Fibroblast of lung (primary cell): ENCODE results near the gene PFKM. TPM values are rescaled to one million over a fixed set of nuclear protein-coding genes. Genes with fewer than 3 reads are reported as not detected.

ENCODE experiments used
- DNase-seq, 2 donors: peaks; one replicate each; pipeline versions ENCODE4 v3.0.0 to v3.0.0-alpha.2; 2010; ENCODE audit warnings: low read depth in 2 of 2
- H2AFZ ChIP-seq: 2 replicates; pipeline ENCODE4 v1.5.1; 2012; ENCODE audit warnings: low read length, control low read depth, inconsistent platforms
- H3K27ac ChIP-seq: 2 replicates; pipeline ENCODE4 v1.5.1; 2011; ENCODE audit warnings: low read length, control low read depth; ENCODE audit not compliant: insufficient read depth
- H3K27me3 ChIP-seq: 2 replicates; pipeline ENCODE4 v1.5.1; 2011; ENCODE audit warnings: mild to moderate bottlenecking, low read length; ENCODE audit not compliant: control insufficient read depth, insufficient read depth
- H3K36me3 ChIP-seq: 2 replicates; pipeline ENCODE4 v1.5.1; 2011; ENCODE audit warnings: low read length; ENCODE audit not compliant: control insufficient read depth, insufficient read depth
- H3K4me1 ChIP-seq: 2 replicates; pipeline ENCODE4 v1.5.1; 2011; ENCODE audit warnings: low read length; ENCODE audit not compliant: control insufficient read depth, insufficient read depth; ENCODE audit errors: extremely low read depth
- H3K4me2 ChIP-seq: 2 replicates; pipeline ENCODE4 v1.5.1; 2011; ENCODE audit warnings: low read length, control low read depth; ENCODE audit not compliant: insufficient read depth; ENCODE audit errors: extremely low read depth
- H3K4me3 ChIP-seq, 4 experiments: fragments of 200-600 bp in 1 of 4; sonication (generic) in 1 of 4; replicated peaks in 1 of 4; 2 replicates each; pipeline ENCODE4 v1.5.1; 2011 to 2016; ENCODE audit warnings: low read length in 4 of 4, low read depth in 3 of 4, mild to moderate bottlenecking in 3 of 4, control low read depth in 2 of 4, inconsistent platforms in 1 of 4, mixed read lengths in 1 of 4; ENCODE audit not compliant: insufficient read depth in 1 of 4; ENCODE audit errors: control extremely low read depth in 1 of 4
- H3K79me2 ChIP-seq: 2 replicates; pipeline ENCODE4 v1.5.1; 2012; ENCODE audit warnings: mild to moderate bottlenecking, low read length, inconsistent platforms; ENCODE audit not compliant: control insufficient read depth, insufficient read depth
- H3K9ac ChIP-seq: 2 replicates; pipeline ENCODE4 v1.5.1; 2011; ENCODE audit warnings: mild to moderate bottlenecking, low read length, control low read depth; ENCODE audit not compliant: insufficient read depth
- H3K9me3 ChIP-seq: 2 replicates; pipeline ENCODE4 v1.5.1; 2012; ENCODE audit warnings: low read depth, low read length; ENCODE audit not compliant: control insufficient read depth, insufficient read depth
- H4K20me1 ChIP-seq: 2 replicates; pipeline ENCODE4 v1.5.1; 2011; ENCODE audit warnings: low read length; ENCODE audit not compliant: control insufficient read depth, insufficient read depth; ENCODE audit errors: extremely low read depth
- CTCF ChIP-seq, 2 donors: IDR thresholded peaks in 1 of 2; conservative IDR thresholded peaks in 1 of 2; 1 replicate in 1 of 2; 2 replicates in 1 of 2; pipeline ENCODE4 v1.5.1; 2011 to 2012; ENCODE audit warnings: low read length in 2 of 2, control low read depth in 1 of 2, inconsistent platforms in 1 of 2, low read depth in 1 of 2, mild to moderate bottlenecking in 1 of 2
- EZH2 ChIP-seq: IDR thresholded peaks from 2 replicates; pipeline ENCODE4 v1.5.1; 2012; ENCODE audit warnings: low read length, control low read depth, mild to moderate bottlenecking; ENCODE audit errors: missing control alignments
- polyA plus RNA-seq, 2 donors: library from polyadenylated mRNA; depleted of rRNA in 1 of 2; stranded (reverse) in 1 of 2; unstranded in 1 of 2; fragments of >200 nt; gene quantifications; 2 replicates each; pipeline ENCODE4 v1.2.1, GENCODE V29; 2011 to 2012; ENCODE audit warnings: missing spikeins in 1 of 2
- total RNA-seq: library from RNA; depleted of rRNA; stranded (reverse); fragments of >200 nt; gene quantifications from 2 replicates; pipeline ENCODE4 v1.2.1, GENCODE V29; 2014

PFKM gene
- total and polyA plus RNA-seq, 2 donors (not counting 1 experiment from before 2014, with no cell fraction given): 88.4 to 98.9 TPM

- Histone ChIP-seq H3K9ac (no peak overlapping the region), H3K27ac (no peak overlapping the region), H3K4me3 (no peak overlapping the region), H2AFZ (no peak overlapping the region), H3K36me3 (no peaks in the 10 kb centered on the region), H3K4me1 (peaks cover 2% of the 10 kb centered on the region), H3K4me2 (no peak overlapping the region), H4K20me1 (no peaks in the 10 kb centered on the region), H3K79me2 (peaks cover 11% of the 10 kb centered on the region), H3K27me3 (peaks cover 3% of the 10 kb centered on the region), H3K9me3 (no peaks in the 10 kb centered on the region)
- DNase-seq: no peak
- TF ChIP-seq EZH2 (no peak), CTCF (conservative IDR thresholded peaks at IDR 0.05 in 1 of 2, IDR thresholded peaks at IDR 0.05 in 1 of 2; ENCODE audit: low read depth in 1 of 2, low read length in 2 of 2) (no peak)
These were observed 3.2 kb upstream of the PFKM start for GRCh38 chr12:48115957-48116356.

GRCh38 chr12:48118284-48118871 lies 786 bp upstream of the PFKM start:
- peak overlapping the region; percentile 69 to 95 (median 92) for H3K4me3 ChIP-seq

GRCh38 chr12:48119834-48120195 lies 651 bp downstream of the PFKM start:
- Histone ChIP-seq H3K27me3 (no peaks in the 10 kb centered on the region), H3K9me3 (no peaks in the 10 kb centered on the region), H3K36me3 (no peaks in the 10 kb centered on the region), H3K4me1 (peaks cover 2% of the 10 kb centered on the region), H3K79me2 (peaks cover 18% of the 10 kb centered on the region), H2AFZ (peak overlapping the region; percentile 97), H3K4me3 (peak overlapping the region; percentile 69 to 95 (median 92)), H3K4me2 (peak overlapping the region; percentile 95), H3K27ac (peak overlapping the region; percentile 72), H4K20me1 (no peaks in the 10 kb centered on the region), H3K9ac (peak overlapping the region; percentile 9)
- TF ChIP-seq EZH2 (no peak), CTCF (conservative IDR thresholded peaks at IDR 0.05 in 1 of 2, IDR thresholded peaks at IDR 0.05 in 1 of 2; ENCODE audit: low read depth in 1 of 2, low read length in 2 of 2) (no peak)
- DNase-seq: peak in 1 of 2 donors; percentile 37

More at GRCh38 chr12:48118284-48118871, 786 bp upstream of the PFKM start:
- DNase-seq: no peak
- H3K4me2 ChIP-seq: peak overlapping the region; percentile 80
- H2AFZ ChIP-seq: peak overlapping the region; percentile 79
- H3K36me3 ChIP-seq: no peaks in the 10 kb centered on the region
- H3K79me2 ChIP-seq: peaks cover 18% of the 10 kb centered on the region
- H3K27ac ChIP-seq: no peak overlapping the region
- no peaks in the 10 kb centered on the region for H3K9me3 ChIP-seq
- peaks cover 2% of the 10 kb centered on the region for H3K4me1 ChIP-seq
- TF ChIP-seq EZH2: no peak
- no peak for TF ChIP-seq CTCF (conservative IDR thresholded peaks at IDR 0.05 in 1 of 2, IDR thresholded peaks at IDR 0.05 in 1 of 2; ENCODE audit: low read depth in 1 of 2, low read length in 2 of 2)
- peaks cover 3% of the 10 kb centered on the region for H3K27me3 ChIP-seq
- H4K20me1 ChIP-seq: no peaks in the 10 kb centered on the region
- H3K9ac ChIP-seq: no peak overlapping the region
